ENCODE results near the gene HIKESHI. TPM values are rescaled to one million over a fixed set of nuclear protein-coding genes. Genes with fewer than 3 reads are reported as not detected.
"Not testable (repeated sequence)": the region's sequence is repeated elsewhere in the genome, so short reads cannot be mapped to it uniquely, and the experiment has no call there.

HIKESHI gene
- polyA plus RNA-seq, 1 experiment = 60.5 TPM

- DNase-seq (ENCODE audit: low read depth) = no peak
- Histone ChIP-seq H3K4me3 (ENCODE audit: low read depth, low read length) (no peak overlapping the region), H3K36me3 (ENCODE audit: control insufficient read depth, insufficient read depth, low read length) (peaks cover 6% of the 10 kb centered on the region), H3K27me3 (ENCODE audit: control insufficient read depth, insufficient read depth, low read length) (no peaks in the 10 kb centered on the region)
- ChIA-PET POLR2A (no interaction called here), CTCF (interaction anchor here (1.0 kb wide), 1 partner anchor 11 kb away, joined by 4 read pairs; no protein-coding TSS in a partner anchor)
- TF ChIP-seq CTCF (IDR thresholded peaks at IDR 0.05; ENCODE audit: insufficient read depth, low read depth, low read length) = no peak
Measured at GRCh38 chr11:86279747-86280146, 22.3 kb upstream of the HIKESHI start.

GRCh38 chr11:86287468-86287796 is 14.6 kb upstream of the HIKESHI start:
- H3K4me3 ChIP-seq (ENCODE audit: low read depth, low read length) = no peak overlapping the region
- POLR2A ChIA-PET = no interaction called here
- peaks cover 4% of the 10 kb centered on the region; the same call in 1 of the 2 replicates for H3K36me3 ChIP-seq (ENCODE audit: control insufficient read depth, insufficient read depth, low read length)
- no peak for TF ChIP-seq CTCF (IDR thresholded peaks at IDR 0.05; ENCODE audit: insufficient read depth, low read depth, low read length)
- DNase-seq (ENCODE audit: low read depth) = no peak
- CTCF ChIA-PET = interaction anchor here (3.0 kb wide), 1 partner anchor 432 kb away, joined by 9 read pairs; the partner anchor contains the start of gene CCDC83
- no peaks in the 10 kb centered on the region for H3K27me3 ChIP-seq (ENCODE audit: control insufficient read depth, insufficient read depth, low read length)

GRCh38 chr11:86288776-86289507 is 13.1 kb upstream of the HIKESHI start:
- ChIA-PET CTCF (interaction anchor here (1.3 to 3.0 kb wide), 2 partner anchors 398 to 434 kb away, joined by 3 to 9 read pairs; partner anchors contain the start of gene CCDC83), POLR2A (no interaction called here)
- H3K36me3 ChIP-seq (ENCODE audit: control insufficient read depth, insufficient read depth, low read length) = peaks cover 4% of the 10 kb centered on the region; the same call in 1 of the 2 replicates
- TF ChIP-seq CTCF (IDR thresholded peaks at IDR 0.05; ENCODE audit: insufficient read depth, low read depth, low read length) = no peak
- DNase-seq (ENCODE audit: low read depth) = no peak
- H3K27me3 ChIP-seq (ENCODE audit: control insufficient read depth, insufficient read depth, low read length) = no peaks in the 10 kb centered on the region
- no peak overlapping the region for H3K4me3 ChIP-seq (ENCODE audit: low read depth, low read length)

GRCh38 chr11:86289508-86290280 is 12.3 kb upstream of the HIKESHI start:
- CTCF ChIA-PET = interaction anchor here (1.1 to 3.0 kb wide), 3 partner anchors 399 to 435 kb away, joined by 3 to 9 read pairs (median 4); partner anchors contain the start of gene CCDC83
- H3K27me3 ChIP-seq (ENCODE audit: control insufficient read depth, insufficient read depth, low read length); POLR2A ChIA-PET; H3K4me3 ChIP-seq (ENCODE audit: low read depth, low read length); DNase-seq (ENCODE audit: low read depth); H3K36me3 ChIP-seq (ENCODE audit: control insufficient read depth, insufficient read depth, low read length): not testable (repeated sequence)

GRCh38 chr11:86291466-86292262 is 10.4 kb upstream of the HIKESHI start:
- TF ChIP-seq CTCF (IDR thresholded peaks at IDR 0.05; ENCODE audit: insufficient read depth, low read depth, low read length) = peak; percentile 67
- H3K27me3 ChIP-seq (ENCODE audit: control insufficient read depth, insufficient read depth, low read length) = no peaks in the 10 kb centered on the region
- no peak for DNase-seq (ENCODE audit: low read depth)
- no peaks in the 10 kb centered on the region for H3K36me3 ChIP-seq (ENCODE audit: control insufficient read depth, insufficient read depth, low read length)
- ChIA-PET POLR2A (no interaction called here), CTCF (interaction anchor here (0.7 to 3.9 kb wide), 15 partner anchors 9 to 695 kb away, joined by 3 to 19 read pairs (median 4); partner anchors contain the start of genes CCDC83 and HIKESHI)
- H3K4me3 ChIP-seq (ENCODE audit: low read depth, low read length) = no peak overlapping the region

Measured in BJ (cell line).